HepG2 (cell line): ENCODE results near the gene ELMO2.

Experiments used
- ARNT2 ChIP-seq: sonication (generic); formaldehyde crosslinking; IDR thresholded peaks from 2 replicates; pipeline ENCODE4 v1.8.0; 2022; ENCODE audit warnings: mild to moderate bottlenecking, low read depth, missing genetic modification reagents, moderate library complexity
- CREB1 ChIP-seq, 2 experiments: fragments of 450-650 bp in 1 of 2; IDR thresholded peaks; 2 replicates each; pipeline ENCODE4 v1.6.1; 2016 to 2017; ENCODE audit warnings: control low read depth in 1 of 2, mild to moderate bottlenecking in 1 of 2, missing compliant biosample characterization in 1 of 2, missing genetic modification characterization in 1 of 2
- POLR2AphosphoS5 ChIP-seq: IDR thresholded peaks from 2 replicates; pipeline ENCODE4 v1.6.1; 2012; ENCODE audit warnings: low read depth, low read length
- STAG1 ChIP-seq: sonication (generic); formaldehyde crosslinking; IDR thresholded peaks from 2 replicates; pipeline ENCODE4 v1.4.0; 2020; ENCODE audit warnings: missing genetic modification reagents
- TF ChIP-seq, protein P1 (sequence below): sonication (generic); formaldehyde crosslinking; IDR thresholded peaks from 2 replicates; pipeline ENCODE4 v1.5.0; 2020; ENCODE audit warnings: mild to moderate bottlenecking, missing genetic modification reagents, moderate library complexity
- TF ChIP-seq, protein P2 (sequence below): IDR thresholded peaks from 2 replicates; pipeline ENCODE4 v1.6.1; 2016; ENCODE audit warnings: missing compliant biosample characterization, missing genetic modification reagents, borderline replicate concordance

DNA sequence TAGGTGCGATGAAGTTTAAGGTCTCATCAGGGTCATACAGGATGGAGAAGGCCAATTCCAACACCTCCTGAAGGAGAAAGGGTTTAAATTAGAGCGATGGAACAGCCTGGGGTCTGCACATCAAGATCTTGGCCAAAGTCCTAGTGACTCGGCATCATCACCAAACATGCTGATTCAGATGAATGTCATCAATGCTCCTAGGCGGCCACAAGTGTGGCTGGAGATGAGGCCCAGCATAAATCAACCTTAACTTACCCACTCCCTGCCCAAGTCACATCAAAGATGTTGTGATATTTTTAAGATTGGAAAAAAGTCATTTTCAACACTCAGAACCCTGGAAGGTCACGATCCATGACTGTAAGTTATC lies 37.5 kb downstream of the ELMO2 start:
- TF ChIP-seq POLR2AphosphoS5 (no peak), CREB1 (IDR thresholded peaks at IDR 0.05) (no peak), CREB1 (CRISPR knock-in tag; IDR thresholded peaks at IDR 0.05) (no peak), STAG1 (CRISPR knock-in tag) (no peak), ARNT2 (no peak)
- TF ChIP-seq, protein P1, sequence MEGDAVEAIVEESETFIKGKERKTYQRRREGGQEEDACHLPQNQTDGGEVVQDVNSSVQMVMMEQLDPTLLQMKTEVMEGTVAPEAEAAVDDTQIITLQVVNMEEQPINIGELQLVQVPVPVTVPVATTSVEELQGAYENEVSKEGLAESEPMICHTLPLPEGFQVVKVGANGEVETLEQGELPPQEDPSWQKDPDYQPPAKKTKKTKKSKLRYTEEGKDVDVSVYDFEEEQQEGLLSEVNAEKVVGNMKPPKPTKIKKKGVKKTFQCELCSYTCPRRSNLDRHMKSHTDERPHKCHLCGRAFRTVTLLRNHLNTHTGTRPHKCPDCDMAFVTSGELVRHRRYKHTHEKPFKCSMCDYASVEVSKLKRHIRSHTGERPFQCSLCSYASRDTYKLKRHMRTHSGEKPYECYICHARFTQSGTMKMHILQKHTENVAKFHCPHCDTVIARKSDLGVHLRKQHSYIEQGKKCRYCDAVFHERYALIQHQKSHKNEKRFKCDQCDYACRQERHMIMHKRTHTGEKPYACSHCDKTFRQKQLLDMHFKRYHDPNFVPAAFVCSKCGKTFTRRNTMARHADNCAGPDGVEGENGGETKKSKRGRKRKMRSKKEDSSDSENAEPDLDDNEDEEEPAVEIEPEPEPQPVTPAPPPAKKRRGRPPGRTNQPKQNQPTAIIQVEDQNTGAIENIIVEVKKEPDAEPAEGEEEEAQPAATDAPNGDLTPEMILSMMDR (CRISPR knock-in tag): no peak
- TF ChIP-seq, protein P2, sequence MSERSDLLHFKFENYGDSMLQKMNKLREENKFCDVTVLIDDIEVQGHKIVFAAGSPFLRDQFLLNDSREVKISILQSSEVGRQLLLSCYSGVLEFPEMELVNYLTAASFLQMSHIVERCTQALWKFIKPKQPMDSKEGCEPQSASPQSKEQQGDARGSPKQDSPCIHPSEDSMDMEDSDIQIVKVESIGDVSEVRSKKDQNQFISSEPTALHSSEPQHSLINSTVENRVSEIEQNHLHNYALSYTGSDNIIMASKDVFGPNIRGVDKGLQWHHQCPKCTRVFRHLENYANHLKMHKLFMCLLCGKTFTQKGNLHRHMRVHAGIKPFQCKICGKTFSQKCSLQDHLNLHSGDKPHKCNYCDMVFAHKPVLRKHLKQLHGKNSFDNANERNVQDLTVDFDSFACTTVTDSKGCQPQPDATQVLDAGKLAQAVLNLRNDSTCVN (CRISPR knock-in tag): no peak
